ENCODE results near the gene PLEKHG3.

The PLEKHG3 gene

DNA sequence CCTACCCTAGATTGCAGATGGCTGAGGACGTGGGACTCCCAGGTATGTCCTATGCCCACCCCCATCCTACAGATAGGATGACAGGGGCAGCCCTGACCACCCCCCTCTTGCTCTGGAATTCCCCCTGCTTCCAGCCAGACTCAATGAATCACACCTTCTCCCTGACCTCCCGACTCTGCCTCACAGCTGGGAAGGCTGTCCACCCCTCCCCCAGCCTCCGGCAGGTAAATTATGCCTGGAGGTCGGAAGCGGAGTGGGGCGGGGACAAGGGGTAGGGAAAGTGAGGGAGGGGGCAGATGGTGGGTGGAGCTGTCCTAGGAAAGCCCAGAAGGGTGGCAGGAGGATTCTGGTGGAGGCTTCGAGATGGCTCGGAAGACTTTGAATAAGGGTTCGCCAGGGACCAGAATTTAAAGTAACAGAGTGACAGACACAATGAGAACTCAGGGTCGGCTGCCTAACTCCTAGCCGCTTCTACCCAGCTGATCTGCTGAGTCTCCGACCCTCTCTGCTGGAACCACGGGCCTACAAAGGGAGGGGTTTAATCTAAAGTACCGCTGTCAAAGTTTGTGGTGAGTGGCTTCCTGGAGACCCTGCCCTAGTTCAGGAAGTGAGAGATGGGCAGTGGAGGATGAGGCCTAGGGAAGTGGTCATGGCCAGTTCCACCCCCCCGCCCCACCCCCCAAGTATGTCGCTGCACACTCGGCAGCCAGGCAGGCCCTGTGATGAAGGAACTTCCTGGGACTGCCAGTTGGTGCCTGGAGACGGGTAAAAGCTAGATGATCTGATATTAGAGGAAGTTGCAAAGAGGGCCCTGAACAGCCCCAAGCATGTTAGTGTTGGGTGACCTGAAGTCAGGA, 4.2 kb downstream of the PLEKHG3 start:
- no peak for DNase-seq

DNA sequence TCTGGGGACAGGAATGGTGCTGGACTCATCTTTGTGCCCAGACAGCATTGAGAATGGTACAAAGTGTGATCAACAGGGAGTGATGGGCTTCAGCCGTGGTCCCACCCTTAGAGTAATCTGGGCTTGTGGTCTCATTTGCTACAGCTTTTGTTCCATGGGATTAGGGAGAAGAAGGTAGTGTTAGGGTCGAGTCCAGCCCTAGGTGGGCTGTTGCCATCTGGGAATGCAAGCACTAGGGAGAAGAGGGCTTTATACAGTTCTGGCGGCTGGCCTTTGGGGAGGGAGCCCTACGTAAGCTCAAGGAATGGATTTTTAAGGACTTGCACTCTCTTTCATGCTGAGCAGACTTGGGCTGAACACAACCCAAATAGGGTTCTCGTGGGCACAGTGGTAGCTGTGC, 4.9 kb downstream of the PLEKHG3 start:
- no peak for DNase-seq

DNA sequence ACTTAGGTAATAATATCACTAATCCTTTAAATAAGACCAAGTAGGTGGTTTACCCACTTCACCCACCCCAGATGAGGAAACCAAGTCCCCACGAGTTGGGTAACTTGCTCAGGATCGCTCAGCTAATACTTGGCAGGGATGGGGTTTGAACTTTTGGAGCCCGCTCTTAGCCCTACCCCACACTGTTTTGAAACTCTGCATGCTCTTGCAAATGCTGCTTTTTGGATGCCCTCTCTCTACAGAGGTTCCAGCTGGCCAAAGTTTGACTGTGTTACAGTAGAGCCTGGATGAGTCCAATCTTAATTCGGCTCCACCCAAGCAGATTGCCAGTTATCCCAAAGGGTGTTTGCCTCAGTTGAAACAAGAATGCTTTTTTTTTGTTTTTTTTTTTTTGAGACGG, 6.8 kb downstream of the PLEKHG3 start:
- no peak for DNase-seq

DNA sequence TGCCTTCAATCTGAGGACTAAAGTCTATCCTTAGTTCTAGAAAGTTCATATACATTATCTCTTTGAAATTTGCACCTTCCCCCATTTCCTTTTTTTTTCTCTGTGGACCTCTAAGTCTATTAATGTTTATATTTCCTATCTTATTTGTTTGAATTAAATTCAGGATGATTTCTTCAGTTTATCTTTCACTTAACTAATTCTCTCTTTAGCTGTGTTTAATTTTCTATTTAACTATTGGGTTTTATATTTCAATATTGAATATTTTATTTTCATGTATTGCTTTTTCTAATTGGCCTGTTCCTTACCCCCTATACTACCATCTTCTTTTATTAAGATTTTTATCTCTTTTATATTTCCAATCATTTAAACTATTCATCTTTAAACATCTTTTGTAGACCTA, 9.5 kb downstream of the PLEKHG3 start:
- no peak for DNase-seq

- no peak for DNase-seq
Measured at GRCh38 chr14:64714432-64715025, 10.3 kb downstream of the PLEKHG3 start.

- DNase-seq, result no peak
Measured at GRCh38 chr14:64715146-64715627, 11.0 kb downstream of the PLEKHG3 start.

GRCh38 chr14:64715628-64716412, 11.6 kb downstream of the PLEKHG3 start:
- no peak for DNase-seq

DNA sequence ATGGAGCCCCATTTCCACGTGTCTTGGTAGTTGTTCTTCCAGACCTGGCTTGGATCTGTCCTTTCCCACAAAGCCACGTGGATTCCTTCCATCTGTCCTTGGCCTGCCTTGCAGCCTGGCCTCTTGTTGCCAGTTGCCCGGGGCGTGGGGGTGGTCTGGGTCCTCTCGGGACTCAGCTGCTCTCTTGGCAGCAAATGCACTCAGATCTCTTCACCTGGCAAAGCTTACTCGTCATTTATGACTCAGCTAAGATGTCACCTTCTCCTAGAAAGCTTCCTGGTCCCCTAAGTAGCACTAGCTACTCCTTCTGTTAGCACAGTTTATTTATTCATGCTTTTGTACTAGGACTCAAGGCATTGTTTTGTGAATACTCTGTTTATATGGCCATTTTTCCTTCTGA, 13.6 kb downstream of the PLEKHG3 start:
- no peak for DNase-seq

DNA sequence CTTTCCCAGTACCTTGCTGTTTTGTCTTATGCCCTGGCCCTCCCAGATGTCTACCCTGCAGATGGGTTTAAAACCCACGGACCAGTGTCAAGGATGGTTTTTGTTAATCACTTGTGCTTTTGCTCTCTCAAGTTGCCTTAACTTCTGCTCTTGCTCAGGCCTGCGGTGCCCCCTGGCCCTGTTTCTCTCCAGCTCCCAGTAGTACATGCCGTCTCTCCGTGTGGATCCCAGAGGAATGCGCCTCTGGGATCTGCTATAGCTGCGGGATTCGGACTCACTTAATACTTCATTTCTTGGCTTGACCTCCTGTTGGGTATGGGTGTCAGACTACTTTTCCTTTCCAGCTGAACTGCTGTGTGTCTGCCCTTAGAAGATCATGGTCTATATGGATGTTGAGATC, 14.5 kb downstream of the PLEKHG3 start:
- DNase-seq, result no peak

DNA sequence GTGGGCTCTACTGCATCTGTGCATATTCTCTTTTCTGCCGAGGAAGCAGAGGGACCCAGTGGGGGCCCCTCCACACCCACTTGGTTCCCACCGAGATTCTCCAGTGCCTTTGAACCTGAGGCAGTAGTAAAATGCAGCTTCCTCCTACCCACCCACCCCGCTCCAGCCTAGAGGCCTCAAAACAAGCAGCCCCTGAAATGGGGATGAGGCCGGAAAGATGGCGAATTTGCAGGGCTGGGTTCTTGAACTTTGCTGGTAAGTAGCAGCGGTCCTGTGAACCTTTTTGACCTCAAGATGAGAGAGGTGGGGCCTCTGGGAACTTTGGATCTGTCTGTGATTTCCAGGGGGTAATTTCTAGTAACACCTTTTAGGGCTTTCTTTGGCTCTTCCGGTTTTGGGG, 15.4 kb downstream of the PLEKHG3 start:
- DNase-seq, result no peak

DNA sequence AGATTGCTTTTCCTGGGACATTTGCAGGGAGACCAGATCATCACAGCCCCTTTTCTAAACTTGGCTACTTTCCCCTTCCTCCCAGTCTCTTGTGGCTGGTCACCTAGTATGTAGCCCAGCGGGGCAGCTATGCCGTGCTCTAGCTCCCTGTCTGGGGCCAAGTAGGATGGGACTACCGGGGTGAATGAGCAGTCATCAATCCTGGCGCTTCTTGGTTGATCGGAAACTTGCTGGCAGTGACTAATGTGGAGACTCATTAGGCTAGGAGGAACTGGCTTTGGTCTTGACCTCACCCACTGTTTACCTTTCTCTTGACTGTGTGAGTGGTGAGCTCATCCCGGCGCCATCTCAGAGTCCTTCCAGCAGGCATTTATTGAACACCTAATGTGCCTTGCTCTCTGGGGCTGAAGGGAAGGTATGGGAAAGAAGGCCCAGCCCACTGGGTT, 15.9 kb downstream of the PLEKHG3 start:
- no peak for DNase-seq

GRCh38 chr14:64721391-64721791, 17.2 kb downstream of the PLEKHG3 start:
- no peak for DNase-seq

GRCh38 chr14:64721899-64722298, 17.7 kb downstream of the PLEKHG3 start:
- no peak for DNase-seq

- DNase-seq, result no peak
Measured at GRCh38 chr14:64722842-64723447, 18.7 kb downstream of the PLEKHG3 start.

- no peak for DNase-seq
Measured at GRCh38 chr14:64723691-64724577, 19.7 kb downstream of the PLEKHG3 start.

- DNase-seq, result no peak
Measured at GRCh38 chr14:64724578-64724930, 20.3 kb downstream of the PLEKHG3 start.

DNA sequence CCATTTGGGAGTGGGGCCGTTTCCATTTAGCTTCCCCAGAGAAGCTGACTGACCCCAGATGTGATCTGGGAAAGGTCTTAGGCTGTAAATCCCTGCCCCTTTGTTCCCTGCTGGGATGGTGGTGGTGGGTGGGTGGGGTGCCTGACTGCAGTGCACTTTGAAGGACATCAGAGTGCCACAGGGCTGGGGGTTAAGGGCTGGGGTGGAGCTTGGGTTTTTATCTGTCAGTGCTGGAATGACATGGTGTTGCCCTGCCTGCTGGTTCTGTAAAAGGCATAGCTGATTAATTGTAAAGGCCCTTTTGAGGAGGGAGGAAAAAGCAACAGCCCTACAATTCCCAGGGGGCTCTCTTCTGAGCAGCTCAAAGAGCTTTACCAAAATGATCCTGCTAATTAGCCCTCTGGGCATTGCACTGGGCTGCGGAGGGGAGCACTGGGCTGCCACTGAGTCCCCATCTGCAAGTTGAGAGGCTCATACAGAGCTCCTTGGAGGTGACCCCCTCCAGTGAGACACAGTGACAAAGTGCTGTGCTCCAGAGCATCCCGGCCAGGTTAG, 21.1 kb downstream of the PLEKHG3 start:
- DNase-seq, result no peak

DNA sequence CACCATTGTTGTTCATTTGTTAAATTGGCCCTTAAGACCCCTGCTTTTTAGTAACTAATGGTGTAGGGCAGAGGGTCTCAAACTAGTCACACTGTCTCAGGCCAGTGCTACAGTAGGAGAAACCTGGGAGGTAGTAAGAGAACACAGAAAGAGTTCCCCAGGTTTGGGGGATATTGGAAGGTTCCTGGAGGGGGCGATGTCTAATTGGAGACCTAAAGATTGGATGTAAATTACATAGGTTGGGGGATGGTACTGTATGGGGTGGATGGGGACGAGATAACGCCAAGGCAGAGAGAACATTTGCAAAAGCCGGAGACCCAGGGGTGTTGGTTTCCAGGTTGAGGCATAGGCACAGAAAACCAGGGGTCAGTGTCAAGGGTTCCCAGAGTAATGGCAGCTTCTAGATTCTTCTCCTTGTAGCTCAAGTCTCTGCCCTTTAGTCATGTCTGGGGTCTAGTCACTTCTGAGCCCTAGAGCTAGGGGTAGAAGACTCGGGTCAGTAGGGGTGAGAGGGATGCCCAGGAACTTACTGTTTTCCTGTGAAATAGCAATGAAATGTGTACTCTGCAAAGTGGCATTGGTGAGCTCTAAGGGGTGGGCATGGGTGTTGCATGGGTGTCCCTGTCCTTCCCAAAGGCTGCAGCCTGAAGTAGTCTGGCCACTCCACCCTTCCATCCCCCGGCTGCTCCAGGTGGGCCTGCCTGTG, 21.8 kb downstream of the PLEKHG3 start:
- no peak for DNase-seq

GRCh38 chr14:64726585-64726890, 22.3 kb downstream of the PLEKHG3 start:
- DNase-seq, result no peak

- DNase-seq, result no peak
Measured at GRCh38 chr14:64727551-64728071, 23.4 kb downstream of the PLEKHG3 start.

DNA sequence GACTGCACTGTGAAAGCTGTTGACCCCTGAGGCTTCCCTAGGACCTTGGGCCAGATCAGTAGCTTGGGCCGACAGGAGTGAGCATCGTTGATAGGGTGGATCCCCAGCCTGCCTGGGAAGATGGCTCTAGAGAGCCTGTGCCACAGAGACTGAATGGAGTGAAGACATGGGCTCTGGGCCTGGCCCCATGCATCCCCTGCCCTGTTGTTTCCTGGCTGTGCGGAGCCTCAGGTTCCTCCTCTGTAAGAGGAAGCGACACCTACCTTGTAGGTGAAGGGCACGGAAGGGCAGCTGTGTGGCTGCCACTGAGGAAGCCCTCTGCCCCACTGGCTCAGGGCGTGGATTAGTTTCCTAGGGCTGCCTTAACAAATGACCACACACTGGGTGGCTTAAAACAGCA, 23.9 kb downstream of the PLEKHG3 start:
- DNase-seq, result no peak

Data from activated gamma-delta T cell (primary cell).